Measurements from ENCODE around the gene LUC7L2.

DNA sequence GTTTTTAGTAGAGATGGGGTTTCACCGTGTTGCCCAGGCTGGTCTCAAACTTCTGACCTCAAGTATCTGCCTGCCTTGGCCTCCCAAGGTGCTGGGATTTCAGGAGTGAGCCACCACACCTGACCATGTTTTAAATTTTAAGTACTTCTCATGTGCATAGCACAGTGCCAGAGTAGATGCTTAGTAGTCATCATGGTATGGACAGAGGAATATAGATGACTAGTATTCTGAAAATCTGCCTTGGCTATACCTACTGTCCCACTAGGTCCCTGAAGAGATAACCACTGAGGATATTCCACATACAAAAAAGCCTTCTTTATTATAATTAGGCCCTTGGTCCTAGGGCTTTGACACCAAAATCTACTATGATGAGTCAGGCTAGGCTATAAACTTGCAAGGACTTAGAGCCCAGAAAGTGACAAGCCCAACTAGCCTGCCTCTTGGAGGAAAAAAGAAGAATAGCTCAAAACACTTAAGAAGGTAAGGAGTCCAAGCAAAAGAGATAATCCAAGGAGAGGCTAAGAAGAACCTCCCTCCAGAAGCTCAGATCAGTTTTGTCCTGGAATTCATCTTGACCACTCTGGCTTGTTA lies 34.0 kb downstream of the LUC7L2 start:
- TF ChIP-seq FOXP2 (optimal IDR thresholded peaks at IDR 0.05; ENCODE audit: borderline replicate concordance, extremely low read depth, extremely low read length, insufficient read depth) (no peak), POLR2AphosphoS5 (IDR thresholded peaks at IDR 0.05; ENCODE audit: low read depth, low read length) (no peak), TAF1 (IDR thresholded peaks at IDR 0.05; ENCODE audit: borderline replicate concordance, insufficient read depth, low read length) (no peak), SIN3A (IDR thresholded peaks at IDR 0.05; ENCODE audit: borderline replicate concordance, insufficient read depth, low read length) (no peak)
- TF ChIP-seq, protein P1, sequence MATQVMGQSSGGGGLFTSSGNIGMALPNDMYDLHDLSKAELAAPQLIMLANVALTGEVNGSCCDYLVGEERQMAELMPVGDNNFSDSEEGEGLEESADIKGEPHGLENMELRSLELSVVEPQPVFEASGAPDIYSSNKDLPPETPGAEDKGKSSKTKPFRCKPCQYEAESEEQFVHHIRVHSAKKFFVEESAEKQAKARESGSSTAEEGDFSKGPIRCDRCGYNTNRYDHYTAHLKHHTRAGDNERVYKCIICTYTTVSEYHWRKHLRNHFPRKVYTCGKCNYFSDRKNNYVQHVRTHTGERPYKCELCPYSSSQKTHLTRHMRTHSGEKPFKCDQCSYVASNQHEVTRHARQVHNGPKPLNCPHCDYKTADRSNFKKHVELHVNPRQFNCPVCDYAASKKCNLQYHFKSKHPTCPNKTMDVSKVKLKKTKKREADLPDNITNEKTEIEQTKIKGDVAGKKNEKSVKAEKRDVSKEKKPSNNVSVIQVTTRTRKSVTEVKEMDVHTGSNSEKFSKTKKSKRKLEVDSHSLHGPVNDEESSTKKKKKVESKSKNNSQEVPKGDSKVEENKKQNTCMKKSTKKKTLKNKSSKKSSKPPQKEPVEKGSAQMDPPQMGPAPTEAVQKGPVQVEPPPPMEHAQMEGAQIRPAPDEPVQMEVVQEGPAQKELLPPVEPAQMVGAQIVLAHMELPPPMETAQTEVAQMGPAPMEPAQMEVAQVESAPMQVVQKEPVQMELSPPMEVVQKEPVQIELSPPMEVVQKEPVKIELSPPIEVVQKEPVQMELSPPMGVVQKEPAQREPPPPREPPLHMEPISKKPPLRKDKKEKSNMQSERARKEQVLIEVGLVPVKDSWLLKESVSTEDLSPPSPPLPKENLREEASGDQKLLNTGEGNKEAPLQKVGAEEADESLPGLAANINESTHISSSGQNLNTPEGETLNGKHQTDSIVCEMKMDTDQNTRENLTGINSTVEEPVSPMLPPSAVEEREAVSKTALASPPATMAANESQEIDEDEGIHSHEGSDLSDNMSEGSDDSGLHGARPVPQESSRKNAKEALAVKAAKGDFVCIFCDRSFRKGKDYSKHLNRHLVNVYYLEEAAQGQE (IDR thresholded peaks at IDR 0.05; ENCODE audit: insufficient read depth in 1 of 2, low read depth in 2 of 2, low read length in 2 of 2): no peak
